DND-41 (cell line): ENCODE measurements around the gene FAM219A.

Experiments
- CTCF ChIP-seq: IDR thresholded peaks from 2 replicates; pipeline ENCODE4 v1.5.1; 2012; ENCODE audit warnings: borderline replicate concordance, low read length, moderate library complexity, mild to moderate bottlenecking; ENCODE audit not compliant: poor library complexity, severe bottlenecking; ENCODE audit errors: extremely low read depth
- EZH2 ChIP-seq: IDR thresholded peaks from 3 replicates; pipeline ENCODE4 v1.6.1; 2012; ENCODE audit warnings: borderline replicate concordance, low read depth, mild to moderate bottlenecking, moderate library complexity, low read length, inconsistent platforms; ENCODE audit not compliant: severe bottlenecking

DNA sequence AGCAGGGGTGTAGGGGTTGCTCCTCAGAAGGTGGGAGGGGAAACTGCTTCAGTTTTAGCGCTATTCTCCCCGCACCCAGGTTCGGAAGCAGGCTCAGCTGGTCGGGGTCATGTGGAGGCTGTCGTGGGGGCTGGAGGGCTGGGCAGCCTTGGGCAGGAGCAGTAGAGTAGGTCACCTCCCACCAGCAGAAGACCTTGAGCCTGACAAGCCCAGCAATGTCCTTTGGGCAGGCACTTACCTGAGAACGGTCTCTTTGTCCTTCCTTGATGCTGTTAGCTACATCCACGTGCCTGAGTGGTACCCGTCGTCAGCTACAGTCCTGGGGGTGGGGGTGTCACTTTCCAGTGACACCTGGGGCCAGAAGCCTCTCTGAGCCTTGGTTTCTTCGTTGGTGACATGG lies 44.1 kb upstream of the FAM219A start:
- TF ChIP-seq EZH2 = no peak
- TF ChIP-seq CTCF = no peak
